HG03520 (cell line): ENCODE results near the gene CAMK1D.
"Not testable (repeated sequence)": the region's sequence is repeated elsewhere in the genome, so short reads cannot be mapped to it uniquely, and the experiment has no call there.

ENCODE experiments used
- ATAC-seq: cut with Tn5 transposase; IDR thresholded peaks from one replicate; pipeline ENCODE4 v1.9.1; 2021; ENCODE audit warnings: mild to moderate bottlenecking, moderate library complexity; ENCODE audit not compliant: unreplicated experiment

CAMK1D gene

DNA sequence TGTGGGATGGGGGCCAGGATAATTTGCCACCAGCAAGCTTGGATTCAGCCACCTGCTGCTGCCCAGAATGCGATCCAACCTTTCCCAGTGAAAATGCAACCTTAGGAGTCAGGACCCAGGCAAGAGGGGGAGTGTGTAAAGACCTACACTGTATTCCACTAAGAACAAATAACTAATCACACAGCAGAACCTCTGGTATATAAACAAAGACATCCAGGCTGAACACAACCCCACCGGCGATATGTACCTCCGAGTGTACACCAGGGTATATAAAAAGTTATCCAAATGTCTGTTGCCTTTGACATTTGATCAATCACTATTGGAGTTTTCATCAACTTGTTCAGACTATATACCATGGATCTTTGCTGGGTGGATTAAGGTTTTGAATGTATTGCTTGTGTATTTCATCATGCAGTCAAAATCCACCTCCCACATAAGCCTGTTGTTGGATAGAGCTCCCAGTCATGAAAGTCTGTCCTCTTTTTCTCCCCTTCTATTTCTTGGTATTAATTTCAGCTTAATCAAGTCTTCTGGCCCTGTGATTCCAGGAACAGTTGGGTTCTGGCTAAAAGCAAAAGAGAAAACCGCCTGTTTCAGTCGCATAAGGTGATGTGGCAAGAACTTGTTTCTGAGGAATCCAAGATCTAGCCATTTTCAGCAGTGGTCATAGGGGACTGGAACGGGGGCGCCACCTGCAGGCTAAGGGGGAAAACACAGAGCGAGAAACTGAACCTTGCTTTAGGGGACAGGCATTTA, 361.4 kb downstream of the CAMK1D start:
- no peak for ATAC-seq

DNA sequence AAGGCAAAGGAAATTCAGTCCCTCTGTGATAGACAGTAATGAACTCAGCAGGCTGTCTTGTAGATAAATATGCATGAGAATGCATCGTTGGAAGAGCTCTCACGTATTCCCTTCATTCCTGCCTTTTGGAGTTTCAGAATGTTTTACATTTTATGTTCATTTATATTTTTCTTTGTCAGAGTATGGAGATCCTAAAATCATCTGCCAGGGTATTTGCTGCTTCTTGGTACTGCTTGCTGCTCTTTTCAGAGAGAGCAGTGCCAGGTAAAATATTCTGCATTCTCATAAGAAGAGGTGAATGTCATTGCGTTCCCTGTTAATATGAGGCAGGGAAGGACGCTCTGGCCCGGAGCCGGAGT, 362.0 kb downstream of the CAMK1D start:
- ATAC-seq: no peak

- no peak for ATAC-seq
These were observed 363.1 kb downstream of the CAMK1D start for GRCh38 chr10:12712293-12712983.

- ATAC-seq: not testable (repeated sequence)
These were observed 363.6 kb downstream of the CAMK1D start for GRCh38 chr10:12712984-12713316.

DNA sequence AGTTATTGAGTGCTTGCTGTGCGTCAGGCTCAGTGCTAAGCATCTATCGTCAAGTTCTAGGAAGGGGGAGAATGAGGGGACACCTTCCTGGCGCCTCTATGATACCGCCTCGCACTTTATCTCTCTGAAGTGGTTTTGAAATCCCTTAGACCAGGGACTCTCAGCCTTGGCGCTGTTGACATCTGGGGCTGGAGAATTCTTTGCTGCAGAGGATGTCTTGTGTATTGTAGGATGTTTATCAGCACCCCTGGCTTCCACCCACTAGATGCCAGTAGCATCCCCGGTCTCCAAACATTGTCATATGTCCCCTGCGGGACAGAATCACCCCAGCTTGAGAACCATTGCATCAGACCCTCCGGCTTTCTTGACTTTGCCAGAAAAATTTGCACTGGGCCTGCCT, 366.7 kb downstream of the CAMK1D start:
- no peak for ATAC-seq

- no peak for ATAC-seq
These were observed 368.8 kb downstream of the CAMK1D start for GRCh38 chr10:12717981-12718707.

GRCh38 chr10:12719365-12719764, 370.0 kb downstream of the CAMK1D start:
- no peak for ATAC-seq

DNA sequence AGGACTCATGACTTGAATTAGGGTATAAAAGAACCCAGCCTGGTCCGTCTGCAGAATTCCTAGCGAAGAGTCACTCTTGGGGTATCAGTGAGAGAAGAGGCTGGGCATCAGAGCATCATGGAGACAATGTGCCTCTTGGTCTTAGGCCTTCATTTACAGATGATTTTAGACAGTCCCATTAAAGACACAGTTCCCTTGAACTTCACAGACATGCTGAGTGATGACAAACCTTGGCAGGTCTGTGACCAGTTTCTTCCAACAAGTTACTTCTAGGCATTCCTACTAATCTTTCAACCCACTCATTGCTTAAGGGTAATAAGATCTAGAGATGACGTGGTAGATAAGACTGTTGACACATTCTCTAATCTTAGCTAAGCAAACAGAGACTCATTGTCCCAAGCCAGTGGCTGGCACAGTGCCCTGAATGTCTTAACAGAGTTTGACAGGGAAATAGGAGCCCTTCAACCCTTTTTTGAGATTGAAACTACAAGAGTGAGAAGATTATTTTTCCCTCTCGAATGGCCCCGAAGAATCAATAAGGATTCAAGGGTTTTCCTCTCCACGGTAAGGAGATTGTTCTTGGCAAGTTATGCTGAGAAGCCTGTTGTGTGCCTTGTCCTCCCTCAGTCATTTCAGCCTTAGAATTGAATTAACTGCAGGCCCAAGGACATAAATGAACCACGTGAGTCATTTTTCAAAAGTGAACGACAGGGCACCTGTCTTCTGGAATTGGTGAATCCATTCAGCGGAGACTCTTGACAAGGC, 371.1 kb downstream of the CAMK1D start:
- ATAC-seq: no peak

DNA sequence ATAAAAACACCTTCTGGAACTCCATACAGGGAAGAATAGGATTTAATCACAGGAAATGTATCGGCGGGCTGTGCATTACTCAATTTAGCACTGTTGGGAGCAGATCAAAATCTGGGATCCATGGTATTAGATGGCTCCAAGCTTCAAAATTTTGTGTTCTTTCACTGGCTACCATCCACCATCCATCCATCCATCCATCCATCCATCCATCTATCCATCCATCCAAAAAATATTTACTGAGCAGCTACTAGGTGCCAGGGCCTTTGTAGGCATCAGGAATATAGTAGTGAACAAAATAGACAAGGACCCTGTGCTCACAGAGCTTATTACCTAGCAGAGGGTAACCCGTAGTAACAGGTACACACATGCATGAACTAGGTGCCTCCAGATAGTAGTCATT, 372.0 kb downstream of the CAMK1D start:
- no peak for ATAC-seq

- ATAC-seq: no peak
These were observed 373.9 kb downstream of the CAMK1D start for GRCh38 chr10:12723220-12723619.

DNA sequence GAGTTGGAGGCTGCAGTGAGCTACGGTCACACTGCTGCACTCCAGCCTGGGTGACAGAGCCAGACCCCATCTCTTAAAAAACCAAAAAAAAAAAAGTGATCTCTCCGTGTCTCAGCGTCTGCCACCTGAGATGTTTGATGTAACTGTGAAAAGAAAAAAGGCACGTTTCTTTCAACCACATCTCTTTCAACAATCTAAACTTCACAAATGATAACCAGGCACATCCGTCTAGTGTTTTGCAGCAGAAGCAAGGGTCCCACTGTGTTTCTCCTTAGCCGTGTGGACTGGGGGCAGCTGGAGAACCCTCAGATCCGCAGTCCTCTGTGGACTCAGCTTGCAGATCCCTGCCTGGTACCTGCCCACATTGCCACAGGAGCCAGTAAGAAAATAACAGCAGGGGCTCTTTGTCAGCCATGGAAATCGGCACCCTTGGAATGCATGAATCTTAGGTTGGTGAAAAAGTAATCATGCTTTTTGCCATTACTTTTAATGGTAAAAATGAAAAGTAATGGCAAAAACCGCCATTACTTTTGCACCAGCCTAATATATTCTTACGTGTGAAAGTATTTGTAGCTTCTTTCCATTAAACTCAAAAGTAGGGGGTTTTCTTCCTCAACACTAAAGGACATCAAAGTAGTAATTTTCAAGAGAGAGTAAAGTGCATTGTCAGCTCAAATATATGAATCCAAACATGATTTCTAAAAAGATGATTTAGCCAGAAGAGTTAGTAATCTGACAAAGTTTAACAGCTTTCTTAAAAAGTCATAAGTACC, 375.6 kb downstream of the CAMK1D start:
- ATAC-seq: no peak

GRCh38 chr10:12725580-12725888, 376.2 kb downstream of the CAMK1D start:
- ATAC-seq: not testable (repeated sequence)

GRCh38 chr10:12726971-12727831, 377.9 kb downstream of the CAMK1D start:
- ATAC-seq: no peak

GRCh38 chr10:12727832-12728215, 378.5 kb downstream of the CAMK1D start:
- no peak for ATAC-seq

DNA sequence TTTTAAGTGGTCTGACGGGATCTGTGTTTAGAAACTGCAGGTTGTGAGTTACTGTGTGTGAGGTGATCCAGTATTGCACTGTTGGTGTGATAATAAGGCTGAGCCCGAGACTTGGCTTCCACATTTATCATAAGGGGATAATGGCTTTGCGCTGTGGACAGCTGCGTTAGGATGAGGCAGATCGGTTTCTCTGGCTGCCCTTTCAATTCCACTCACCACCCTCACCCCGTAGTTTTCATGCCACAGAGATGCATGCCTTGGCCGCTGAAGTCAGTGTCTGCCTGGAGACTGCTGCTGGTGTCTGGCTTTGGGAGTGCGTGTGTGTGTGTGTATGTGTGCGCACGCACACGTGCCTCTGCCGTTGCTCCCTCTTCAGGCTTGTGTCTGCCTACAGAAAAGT, 379.1 kb downstream of the CAMK1D start:
- ATAC-seq: no peak

DNA sequence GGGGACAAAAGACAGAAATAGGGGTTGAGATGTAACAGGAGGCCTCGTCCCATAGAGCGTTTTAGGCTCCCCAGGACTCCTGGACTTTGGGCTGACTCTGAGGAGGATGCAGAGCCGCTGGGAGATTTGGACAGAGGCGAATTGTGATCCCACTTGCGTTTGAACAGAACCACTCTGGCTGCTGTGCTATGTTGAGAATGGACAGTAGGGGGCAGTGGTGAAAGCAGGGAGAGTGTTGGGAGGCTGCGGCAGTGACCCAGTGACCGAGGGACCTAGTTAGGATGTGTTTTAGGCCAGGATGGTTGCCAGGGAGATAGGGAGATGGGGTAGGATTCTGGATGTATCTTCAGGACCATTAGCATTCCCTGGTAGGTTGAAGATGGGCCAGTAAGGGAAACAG, 380.5 kb downstream of the CAMK1D start:
- ATAC-seq: no peak

GRCh38 chr10:12730809-12731519, 381.6 kb downstream of the CAMK1D start:
- ATAC-seq: no peak

- ATAC-seq: no peak
These were observed 383.9 kb downstream of the CAMK1D start for GRCh38 chr10:12733271-12733670.

- ATAC-seq: no peak
These were observed 386.6 kb downstream of the CAMK1D start for GRCh38 chr10:12735843-12736462.
